Measurements from ENCODE around the gene RIPK1.
"Not testable (repeated sequence)": the region's sequence is repeated elsewhere in the genome, so short reads cannot be mapped to it uniquely, and the experiment has no call there.

The RIPK1 gene

DNA sequence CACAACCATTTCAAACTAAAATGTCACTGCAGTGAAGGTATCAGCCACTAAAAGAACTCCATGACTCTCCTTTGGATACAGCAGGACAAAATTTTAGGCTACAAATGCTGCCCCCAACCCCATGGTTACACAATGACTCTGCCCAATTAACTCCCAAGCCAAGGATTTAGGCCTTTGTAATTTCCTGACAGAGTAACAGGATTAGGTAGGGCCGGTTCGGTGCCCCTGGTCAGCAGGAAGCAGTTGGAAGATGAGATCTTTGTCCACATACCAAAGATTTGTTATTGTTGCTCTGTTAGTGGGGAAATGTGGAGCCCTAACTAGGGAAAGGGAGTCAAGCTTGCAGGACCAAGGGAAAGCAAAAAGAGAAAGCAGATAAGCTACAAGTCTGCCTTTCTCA is 26.7 kb upstream of the RIPK1 start:
- Histone ChIP-seq H3K36me3 (replicated peaks; ENCODE audit: low read depth, low read length) (no peaks in the 10 kb centered on the region), H3K4me3 (ENCODE audit: low read length) (no peak overlapping the region), H3K27ac (ENCODE audit: low read length) (no peak overlapping the region), H3K4me1 (ENCODE audit: low read length) (peaks cover 8% of the 10 kb centered on the region; the same call in 1 of the 2 replicates), H2AFZ (ENCODE audit: low read depth, low read length) (no peak overlapping the region), H3K9ac (ENCODE audit: low read length) (no peak overlapping the region), H3K9me3 (ENCODE audit: insufficient read depth, low read length) (no peaks in the 10 kb centered on the region), H4K20me1 (ENCODE audit: insufficient read depth, low read length) (no peaks in the 10 kb centered on the region), H3K27me3 (ENCODE audit: low read depth, low read length) (no peaks in the 10 kb centered on the region; the same call in 1 of the 2 replicates), H3K4me2 (ENCODE audit: low read length) (no peak overlapping the region), H3K79me2 (ENCODE audit: low read length) (no peaks in the 10 kb centered on the region)
- TF ChIP-seq EZH2phosphoT487 (IDR thresholded peaks at IDR 0.05; ENCODE audit: low read depth): no peak

DNA sequence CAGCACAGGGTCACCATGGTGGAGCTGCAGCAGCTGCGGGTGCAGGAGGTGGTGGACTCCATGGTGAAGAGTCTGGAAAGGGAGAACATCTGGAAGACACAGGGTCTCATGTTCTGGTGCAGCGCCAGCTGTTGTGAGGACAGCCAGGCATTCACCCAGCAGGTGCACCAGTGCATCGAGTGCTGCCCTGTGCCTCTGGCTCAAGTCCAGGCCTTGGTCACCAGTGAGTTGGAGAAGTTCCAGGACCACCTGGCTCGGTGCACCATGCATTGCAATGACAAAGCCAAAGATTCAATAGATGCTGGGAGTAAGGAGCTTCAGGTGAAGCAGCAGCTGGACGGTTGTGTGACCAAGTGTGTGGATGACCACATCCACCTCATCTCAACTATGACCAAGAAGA is 22.9 kb upstream of the RIPK1 start:
- Histone ChIP-seq H2AFZ (ENCODE audit: low read depth, low read length) (no peak overlapping the region), H3K79me2 (ENCODE audit: low read length) (no peaks in the 10 kb centered on the region), H3K4me3 (ENCODE audit: low read length) (no peak overlapping the region), H3K9ac (ENCODE audit: low read length) (no peak overlapping the region), H3K4me2 (ENCODE audit: low read length) (no peak overlapping the region), H4K20me1 (ENCODE audit: insufficient read depth, low read length) (no peaks in the 10 kb centered on the region), H3K27me3 (ENCODE audit: low read depth, low read length) (no peaks in the 10 kb centered on the region; the same call in 1 of the 2 replicates), H3K4me1 (ENCODE audit: low read length) (peaks cover 9% of the 10 kb centered on the region; the same call in 1 of the 2 replicates), H3K36me3 (replicated peaks; ENCODE audit: low read depth, low read length) (no peaks in the 10 kb centered on the region), H3K27ac (ENCODE audit: low read length) (no peak overlapping the region), H3K9me3 (ENCODE audit: insufficient read depth, low read length) (no peaks in the 10 kb centered on the region)
- TF ChIP-seq, protein P1, sequence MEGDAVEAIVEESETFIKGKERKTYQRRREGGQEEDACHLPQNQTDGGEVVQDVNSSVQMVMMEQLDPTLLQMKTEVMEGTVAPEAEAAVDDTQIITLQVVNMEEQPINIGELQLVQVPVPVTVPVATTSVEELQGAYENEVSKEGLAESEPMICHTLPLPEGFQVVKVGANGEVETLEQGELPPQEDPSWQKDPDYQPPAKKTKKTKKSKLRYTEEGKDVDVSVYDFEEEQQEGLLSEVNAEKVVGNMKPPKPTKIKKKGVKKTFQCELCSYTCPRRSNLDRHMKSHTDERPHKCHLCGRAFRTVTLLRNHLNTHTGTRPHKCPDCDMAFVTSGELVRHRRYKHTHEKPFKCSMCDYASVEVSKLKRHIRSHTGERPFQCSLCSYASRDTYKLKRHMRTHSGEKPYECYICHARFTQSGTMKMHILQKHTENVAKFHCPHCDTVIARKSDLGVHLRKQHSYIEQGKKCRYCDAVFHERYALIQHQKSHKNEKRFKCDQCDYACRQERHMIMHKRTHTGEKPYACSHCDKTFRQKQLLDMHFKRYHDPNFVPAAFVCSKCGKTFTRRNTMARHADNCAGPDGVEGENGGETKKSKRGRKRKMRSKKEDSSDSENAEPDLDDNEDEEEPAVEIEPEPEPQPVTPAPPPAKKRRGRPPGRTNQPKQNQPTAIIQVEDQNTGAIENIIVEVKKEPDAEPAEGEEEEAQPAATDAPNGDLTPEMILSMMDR (IDR thresholded peaks at IDR 0.05; ENCODE audit: low read depth, low read length): no peak
- TF ChIP-seq EZH2phosphoT487 (IDR thresholded peaks at IDR 0.05; ENCODE audit: low read depth): no peak

DNA sequence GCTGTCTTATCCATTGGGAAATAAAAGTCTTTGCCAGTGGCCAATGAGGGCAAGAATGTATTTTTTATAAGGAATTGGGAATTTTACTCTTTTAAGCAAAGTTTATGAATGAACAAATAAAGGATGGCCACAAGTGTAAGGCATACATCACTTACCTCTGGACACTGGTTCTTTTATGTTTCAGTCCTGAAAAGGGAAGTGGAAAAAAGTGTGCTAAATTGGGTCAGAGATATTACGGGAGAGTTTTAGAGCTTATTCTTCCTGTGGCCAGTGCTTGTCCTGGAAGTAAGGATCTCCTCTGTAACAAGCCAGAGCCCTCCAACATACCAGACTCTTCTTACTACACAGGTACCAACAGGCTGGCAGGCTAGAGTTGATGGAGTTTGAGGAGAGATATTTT is 22.5 kb upstream of the RIPK1 start:
- Histone ChIP-seq H3K4me3 (ENCODE audit: low read length) (no peak overlapping the region), H2AFZ (ENCODE audit: low read depth, low read length) (no peak overlapping the region), H3K4me1 (ENCODE audit: low read length) (peaks cover 9% of the 10 kb centered on the region; the same call in 1 of the 2 replicates), H3K36me3 (replicated peaks; ENCODE audit: low read depth, low read length) (no peaks in the 10 kb centered on the region), H3K4me2 (ENCODE audit: low read length) (no peak overlapping the region), H3K27me3 (ENCODE audit: low read depth, low read length) (no peaks in the 10 kb centered on the region; the same call in 1 of the 2 replicates), H3K9ac (ENCODE audit: low read length) (no peak overlapping the region), H4K20me1 (ENCODE audit: insufficient read depth, low read length) (no peaks in the 10 kb centered on the region), H3K79me2 (ENCODE audit: low read length) (no peaks in the 10 kb centered on the region), H3K27ac (ENCODE audit: low read length) (no peak overlapping the region), H3K9me3 (ENCODE audit: insufficient read depth, low read length) (no peaks in the 10 kb centered on the region)
- TF ChIP-seq EZH2phosphoT487 (IDR thresholded peaks at IDR 0.05; ENCODE audit: low read depth): no peak
- TF ChIP-seq, protein P1 (IDR thresholded peaks at IDR 0.05; ENCODE audit: low read depth, low read length): no peak

DNA sequence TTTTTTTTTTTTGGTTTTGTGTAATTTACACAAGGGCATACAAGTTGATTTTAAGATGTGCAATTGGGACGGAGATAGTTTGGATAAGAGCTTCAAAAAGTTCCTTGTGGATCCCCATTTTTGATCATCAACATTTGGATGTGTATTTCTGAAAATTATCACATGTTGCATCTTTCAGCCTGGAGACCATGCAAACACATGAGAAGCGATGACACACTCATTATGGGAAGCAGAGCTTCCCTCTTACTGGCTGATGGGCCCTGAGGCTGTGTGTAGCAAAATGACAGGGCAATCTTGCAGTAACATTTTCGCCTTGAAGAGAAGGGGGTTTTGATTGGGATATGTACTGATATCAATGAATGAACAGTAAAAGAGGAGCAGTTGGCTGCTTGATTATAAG is 22.0 kb upstream of the RIPK1 start:
- Histone ChIP-seq H3K4me3 (ENCODE audit: low read length) (no peak overlapping the region), H3K9ac (ENCODE audit: low read length) (no peak overlapping the region), H3K36me3 (replicated peaks; ENCODE audit: low read depth, low read length) (no peaks in the 10 kb centered on the region), H3K27ac (ENCODE audit: low read length) (no peak overlapping the region), H2AFZ (ENCODE audit: low read depth, low read length) (no peak overlapping the region), H3K4me1 (ENCODE audit: low read length) (peaks cover 9% of the 10 kb centered on the region; the same call in 1 of the 2 replicates), H3K4me2 (ENCODE audit: low read length) (no peak overlapping the region), H3K9me3 (ENCODE audit: insufficient read depth, low read length) (no peaks in the 10 kb centered on the region), H3K27me3 (ENCODE audit: low read depth, low read length) (no peaks in the 10 kb centered on the region; the same call in 1 of the 2 replicates), H4K20me1 (ENCODE audit: insufficient read depth, low read length) (no peaks in the 10 kb centered on the region), H3K79me2 (ENCODE audit: low read length) (no peaks in the 10 kb centered on the region)
- TF ChIP-seq, protein P1 (IDR thresholded peaks at IDR 0.05; ENCODE audit: low read depth, low read length): no peak
- no peak for TF ChIP-seq EZH2phosphoT487 (IDR thresholded peaks at IDR 0.05; ENCODE audit: low read depth)

DNA sequence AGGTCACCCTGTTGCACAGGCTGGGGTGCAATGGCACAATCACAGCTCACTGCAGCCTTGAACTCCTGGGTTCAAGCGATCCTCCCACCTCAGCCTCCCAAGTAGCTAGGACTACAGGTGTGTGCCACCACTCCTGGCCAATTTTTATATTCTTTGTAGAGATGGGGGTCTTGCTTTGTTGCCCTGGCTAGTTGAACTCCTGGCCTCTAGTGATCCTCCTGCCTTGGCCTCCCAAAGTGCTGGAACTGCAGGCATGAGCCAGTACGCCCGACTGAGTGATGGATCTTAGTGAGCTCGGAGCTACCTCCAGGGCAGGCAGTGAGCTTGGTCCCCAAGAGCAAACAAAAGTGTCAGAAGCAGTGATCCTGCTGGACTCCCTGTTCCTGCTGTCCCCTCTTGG is 20.3 kb upstream of the RIPK1 start:
- peaks cover 11% of the 10 kb centered on the region; the same call in 1 of the 2 replicates for H3K4me1 ChIP-seq (ENCODE audit: low read length)
- H3K9ac ChIP-seq (ENCODE audit: low read length); H3K36me3 ChIP-seq (replicated peaks; ENCODE audit: low read depth, low read length); H3K27me3 ChIP-seq (ENCODE audit: low read depth, low read length); H4K20me1 ChIP-seq (ENCODE audit: insufficient read depth, low read length); H3K4me2 ChIP-seq (ENCODE audit: low read length); H3K27ac ChIP-seq (ENCODE audit: low read length); H3K9me3 ChIP-seq (ENCODE audit: insufficient read depth, low read length); H2AFZ ChIP-seq (ENCODE audit: low read depth, low read length); H3K79me2 ChIP-seq (ENCODE audit: low read length); H3K4me3 ChIP-seq (ENCODE audit: low read length): not testable (repeated sequence)

All from OCI-LY3 (cell line).